T-helper 2 cell treated with Interferon-gamma antibody and Interleukin-4, amounts not matched to agents 100 ng/mL and 5 ng/mL, for 36 hours (primary cell): ENCODE data around the gene AGPAT3. TPM values are rescaled to one million over a fixed set of nuclear protein-coding genes. Genes with fewer than 3 reads are reported as not detected.
"Not testable (repeated sequence)": the region's sequence is repeated elsewhere in the genome, so short reads cannot be mapped to it uniquely, and the experiment has no call there.

Experiments used
- intact Hi-C: fragments of 100-400 bp; cut with micrococcal nuclease; formaldehyde crosslinking; loops from one replicate; pipeline ENCODE4 v1.15.1; 2023
- total RNA-seq: library from RNA; stranded (reverse); gene quantifications from 2 replicates; pipeline ENCODE4 v1.2.3, GENCODE V29; 2022

The AGPAT3 gene
- total RNA-seq, 1 donor from 2014 or later: 126 TPM

DNA sequence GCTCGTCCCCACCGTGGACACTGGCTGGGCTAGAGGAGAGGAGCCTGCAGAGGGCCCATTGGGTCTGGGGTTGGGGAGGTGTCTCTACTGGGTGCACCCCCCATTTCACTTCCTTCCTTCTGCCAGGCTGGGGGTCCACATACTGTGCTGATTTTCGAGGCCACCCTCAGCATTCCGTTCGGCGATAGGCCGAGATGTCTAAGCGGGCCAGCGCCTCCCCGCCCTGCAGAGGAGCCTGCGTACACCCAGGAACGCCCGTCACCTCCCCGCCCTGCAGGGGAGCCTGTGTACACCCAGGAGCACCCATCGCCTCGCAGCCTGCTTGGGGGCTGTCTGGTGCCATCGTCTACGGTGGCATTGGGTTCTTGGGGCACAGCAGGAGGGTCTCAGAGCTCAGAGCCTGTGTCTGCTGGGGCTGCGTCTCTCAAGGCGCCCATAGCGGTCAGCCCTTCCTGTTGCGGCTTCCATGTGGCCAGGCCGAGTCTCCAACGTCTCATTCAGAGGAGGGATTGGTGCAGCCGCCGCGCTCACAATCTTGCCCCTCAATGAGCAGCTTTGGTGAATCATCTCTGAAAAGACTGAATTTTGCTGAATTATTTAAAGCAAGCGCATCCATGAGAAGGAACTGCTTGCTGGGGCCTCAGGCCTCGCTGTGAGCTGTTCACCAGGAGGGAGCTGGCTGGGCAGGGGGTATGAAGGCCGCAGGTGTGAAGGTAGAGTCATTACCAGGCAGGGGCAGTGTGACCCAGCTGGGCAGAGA is 30.7 kb upstream of the AGPAT3 start:
- intact Hi-C loops: no loop called here

DNA sequence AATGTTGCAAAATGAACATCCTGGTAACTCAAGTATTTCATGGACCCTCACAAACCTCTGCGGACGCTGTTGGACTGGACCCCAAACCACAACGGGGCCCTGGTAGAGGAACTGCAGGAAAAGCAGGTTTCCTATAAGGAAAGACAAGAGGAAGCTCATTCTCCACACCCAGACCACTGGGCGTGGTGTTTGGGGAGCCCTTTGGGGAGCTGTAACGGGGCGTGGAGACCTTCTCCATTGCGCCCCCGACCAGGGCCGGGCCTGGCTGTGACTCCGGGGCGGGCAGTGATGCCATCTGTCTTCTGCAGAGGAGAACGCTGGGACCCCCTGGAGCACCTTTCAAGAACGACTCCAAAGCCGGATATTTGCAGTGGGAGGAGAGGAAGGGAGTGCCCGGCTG is 30.0 kb upstream of the AGPAT3 start:
- intact Hi-C loops: no loop called here

DNA sequence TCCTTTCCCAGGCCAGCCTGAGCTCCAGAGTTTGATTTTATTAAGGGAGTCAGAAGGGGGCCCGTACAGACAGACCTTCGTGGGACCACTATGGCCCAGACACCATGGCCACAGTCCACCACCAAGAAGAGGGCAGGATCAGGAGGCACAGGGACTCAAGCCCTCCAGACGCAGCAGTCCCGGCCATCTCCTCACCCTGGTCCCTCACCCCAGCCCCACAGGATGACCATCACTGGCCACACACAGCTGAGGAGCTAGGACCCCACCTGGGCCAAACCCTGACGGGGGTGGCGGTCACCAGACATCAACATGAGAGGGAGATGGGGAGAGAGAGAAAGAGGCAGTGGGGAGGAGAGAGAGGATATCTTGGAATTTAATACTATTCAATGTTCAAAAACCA is 29.2 kb upstream of the AGPAT3 start:
- intact Hi-C loops: no loop called here

DNA sequence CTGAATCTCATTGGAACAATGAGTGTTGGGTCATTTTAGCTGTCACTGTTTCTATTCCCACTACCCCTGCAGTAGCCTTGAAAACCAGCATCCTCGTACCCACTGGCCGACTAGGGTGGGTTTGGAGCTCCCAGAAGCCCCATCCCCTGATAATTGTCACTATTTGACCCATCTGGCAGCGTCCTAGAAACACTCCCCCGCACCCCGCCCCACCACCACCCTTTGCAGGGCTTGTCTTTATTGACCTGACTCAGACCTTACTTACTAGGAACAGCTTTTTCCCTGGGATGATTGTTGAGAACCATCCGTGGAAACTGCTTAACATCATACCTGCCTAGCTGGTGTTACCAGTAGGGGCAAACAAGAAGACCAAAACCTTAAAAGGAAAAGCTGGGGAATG is 28.4 kb upstream of the AGPAT3 start:
- intact Hi-C loops: no loop called here

DNA sequence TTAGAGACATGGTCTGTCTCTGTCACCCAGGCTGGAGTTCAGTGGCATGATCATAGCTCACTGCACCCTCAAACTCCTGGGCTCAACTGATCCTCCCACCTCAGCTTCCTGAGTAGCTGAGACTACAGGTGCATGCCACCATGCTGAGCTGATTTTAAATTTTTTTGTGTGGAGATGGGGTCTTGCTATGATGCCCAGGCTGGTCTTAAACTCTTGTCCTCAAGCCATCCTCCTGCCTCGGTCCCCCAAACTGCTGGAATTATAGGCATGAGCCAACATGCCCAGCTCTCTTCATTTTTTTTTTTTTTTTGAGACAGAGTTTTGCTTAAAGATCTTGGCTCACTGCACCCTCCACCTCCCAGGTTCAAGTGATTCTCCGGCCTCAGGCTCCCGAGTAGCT is 24.8 kb upstream of the AGPAT3 start:
- intact Hi-C loops: no loop called here

DNA sequence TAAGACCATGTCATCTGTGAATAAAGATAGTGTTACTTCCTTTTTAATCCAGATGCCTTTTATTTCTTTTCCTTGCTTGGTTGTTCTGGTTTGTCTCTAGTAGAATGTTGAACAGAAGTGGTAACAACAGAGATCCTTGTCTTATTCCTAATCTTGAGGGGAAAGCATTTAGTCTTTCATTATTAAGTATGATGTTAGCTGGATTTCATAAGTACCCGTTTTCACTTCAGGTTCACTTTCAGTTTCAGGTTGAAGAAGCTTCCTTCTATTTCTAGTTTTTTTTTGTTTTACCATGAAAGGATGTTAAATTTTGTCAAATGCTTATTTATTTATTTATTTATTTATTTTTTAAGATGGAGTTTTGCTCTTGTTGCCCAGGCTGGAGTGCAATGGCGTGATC is 22.3 kb upstream of the AGPAT3 start:
- intact Hi-C loops: loop anchor here (1.0 kb wide), 1 partner anchor 13 kb away; no protein-coding TSS in a partner anchor

DNA sequence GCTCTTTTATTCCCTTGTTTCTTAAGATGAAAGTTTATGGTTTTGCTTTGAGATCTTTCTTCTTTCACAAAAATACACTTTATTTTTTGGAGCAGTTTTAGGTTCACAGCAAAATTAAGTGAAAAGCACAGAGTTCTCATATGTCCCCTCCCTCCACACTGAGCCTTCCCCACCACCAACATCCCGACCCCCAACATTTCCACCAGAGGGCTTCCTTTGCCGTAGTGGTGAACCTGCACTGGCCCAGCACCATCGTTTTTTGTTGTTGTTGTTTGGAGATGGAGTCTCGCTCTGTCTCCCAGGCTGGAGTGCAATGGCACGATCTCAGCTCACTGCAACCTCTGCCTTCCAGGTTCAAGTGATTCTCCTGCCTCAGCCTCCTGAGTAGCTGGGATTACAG is 20.1 kb upstream of the AGPAT3 start:
- intact Hi-C loops: not testable (repeated sequence)

DNA sequence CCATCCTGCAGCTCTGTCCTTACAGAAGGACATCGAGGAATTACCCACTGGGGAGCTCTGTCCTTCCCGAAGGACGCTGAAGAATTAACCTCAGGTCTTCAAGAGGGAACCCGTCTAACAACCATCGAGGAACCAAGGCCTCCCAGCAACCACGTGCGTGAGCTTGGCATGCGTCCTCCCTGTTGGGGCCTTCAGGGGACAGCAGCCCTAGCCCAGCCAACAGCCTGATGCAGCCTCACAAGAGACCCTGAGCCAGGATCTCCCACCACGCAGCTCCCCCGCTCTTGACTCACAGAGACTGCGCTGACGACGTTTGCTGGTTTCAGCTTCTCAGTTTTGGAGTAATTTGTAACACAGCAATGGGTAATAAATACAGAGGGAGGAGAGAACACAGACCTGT is 19.6 kb upstream of the AGPAT3 start:
- intact Hi-C loops: no loop called here

DNA sequence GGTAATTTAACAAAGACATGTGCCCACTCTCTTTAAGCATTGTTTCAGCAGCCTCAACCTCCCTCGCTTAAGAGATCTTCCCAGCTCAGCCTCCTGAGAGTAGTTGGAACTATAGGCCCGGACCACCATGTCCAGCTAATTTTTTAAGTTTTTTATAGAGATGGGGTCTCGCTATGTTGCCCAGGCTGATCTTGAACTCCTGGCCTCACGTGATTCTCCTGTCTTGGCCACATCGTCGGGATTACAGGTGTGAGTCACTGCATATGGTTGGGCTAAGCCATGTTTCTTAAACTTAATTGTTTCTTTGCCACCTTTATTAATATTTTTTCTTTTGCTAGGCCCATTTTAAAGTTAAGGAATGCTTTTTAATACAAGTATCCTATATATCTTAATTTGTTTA is 18.6 kb upstream of the AGPAT3 start:
- intact Hi-C loops: no loop called here

DNA sequence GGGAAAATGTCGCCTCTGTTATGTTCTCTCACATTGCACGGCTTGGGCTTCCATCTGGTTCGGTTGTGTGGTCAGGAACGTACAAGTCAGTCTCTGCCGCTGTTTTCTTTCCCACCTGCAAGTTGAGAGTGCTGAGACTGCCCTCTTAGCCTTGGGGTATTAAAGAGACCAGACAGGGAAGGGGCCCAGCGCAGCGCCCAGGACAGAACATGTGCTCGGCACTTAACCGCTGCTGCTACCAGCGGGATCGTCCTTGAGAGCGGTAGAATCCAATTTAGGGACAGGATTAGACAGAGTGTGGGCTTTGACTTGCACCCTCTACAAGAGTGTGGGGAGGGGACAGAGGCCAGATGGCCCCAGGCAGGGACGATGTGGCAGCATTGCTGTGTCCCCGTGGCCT is 17.7 kb upstream of the AGPAT3 start:
- intact Hi-C loops: no loop called here

DNA sequence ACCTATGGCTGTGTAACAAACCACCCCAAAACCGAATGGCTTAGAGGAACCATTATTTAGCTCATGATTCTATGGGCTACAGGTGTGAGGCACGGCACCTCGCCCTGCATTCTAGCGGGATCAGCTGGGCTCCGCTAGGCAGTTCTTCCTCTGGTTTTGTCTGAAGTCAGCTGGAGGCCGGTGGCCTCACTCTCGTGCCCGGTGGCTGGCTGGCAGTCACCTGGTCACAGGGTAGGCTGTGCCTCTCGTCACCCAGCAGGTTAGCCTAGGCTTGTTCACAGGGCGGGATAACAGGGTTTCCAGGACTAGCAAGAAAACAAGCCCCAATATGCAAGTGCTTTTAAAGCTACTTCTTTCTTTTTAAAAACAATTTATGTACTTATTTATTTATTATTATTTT is 16.3 kb upstream of the AGPAT3 start:
- intact Hi-C loops: no loop called here

DNA sequence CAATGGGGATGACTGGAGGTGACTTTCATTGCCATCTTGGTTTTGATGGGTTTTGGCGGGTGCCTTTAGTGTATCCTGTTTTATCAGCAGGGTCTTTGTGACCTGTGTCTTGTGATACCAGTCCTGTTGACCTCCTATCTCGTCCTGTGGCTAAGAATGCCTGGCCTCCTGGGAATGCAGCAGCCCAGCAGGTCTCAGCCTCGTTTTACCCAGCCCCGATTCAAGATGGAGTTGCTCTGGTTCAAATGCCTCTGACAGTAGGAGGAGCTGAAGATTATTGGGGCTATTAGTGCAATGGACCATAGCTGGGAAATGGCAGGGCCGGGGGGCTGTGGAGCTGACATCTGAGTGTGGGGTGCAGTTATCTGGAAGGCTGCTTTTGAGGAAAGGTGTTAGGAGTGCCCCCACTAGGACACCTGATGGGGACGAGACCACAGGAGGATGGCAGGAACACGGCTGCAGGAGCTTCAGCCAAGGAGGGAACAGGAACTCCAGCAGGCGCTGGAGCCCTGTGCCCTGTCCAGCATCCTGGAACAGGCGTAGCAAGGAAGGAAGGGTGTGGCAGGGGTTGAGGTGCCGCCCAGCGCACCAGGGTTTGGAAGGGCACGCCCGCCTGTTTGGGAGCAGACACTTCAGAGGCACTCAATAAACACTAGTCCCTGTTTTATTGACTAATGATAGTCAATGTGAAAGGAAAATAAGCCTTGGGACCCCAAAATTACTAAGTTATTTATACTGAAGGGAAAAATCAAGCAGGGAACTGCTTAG is 15.3 kb upstream of the AGPAT3 start:
- intact Hi-C loops: no loop called here

DNA sequence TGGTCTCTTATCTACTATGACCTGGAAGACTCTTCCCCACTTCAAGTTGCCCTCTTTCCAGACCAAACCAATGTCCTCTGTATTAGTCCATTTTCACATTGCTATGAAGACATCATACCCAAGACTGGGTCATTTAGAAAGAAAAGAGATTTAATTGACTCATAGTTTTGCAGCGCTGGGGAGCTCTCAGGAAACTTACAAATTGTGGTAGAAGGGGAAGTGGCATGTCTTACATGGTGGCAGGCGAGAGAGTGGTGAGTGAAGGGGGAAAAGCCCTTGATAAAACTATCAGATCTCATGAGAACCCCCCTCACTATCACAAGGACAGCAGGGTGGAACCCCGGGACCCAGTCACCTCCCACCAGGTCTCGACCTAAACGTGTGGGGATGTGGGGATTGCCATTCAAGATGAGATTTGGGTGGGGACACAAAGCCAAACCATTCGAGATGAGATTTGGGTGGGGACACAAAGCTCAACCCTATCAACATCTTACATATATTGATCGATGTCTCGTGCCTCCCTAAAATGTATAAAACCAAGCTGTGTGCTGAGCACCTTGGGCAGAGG is 14.2 kb upstream of the AGPAT3 start:
- intact Hi-C loops: no loop called here

DNA sequence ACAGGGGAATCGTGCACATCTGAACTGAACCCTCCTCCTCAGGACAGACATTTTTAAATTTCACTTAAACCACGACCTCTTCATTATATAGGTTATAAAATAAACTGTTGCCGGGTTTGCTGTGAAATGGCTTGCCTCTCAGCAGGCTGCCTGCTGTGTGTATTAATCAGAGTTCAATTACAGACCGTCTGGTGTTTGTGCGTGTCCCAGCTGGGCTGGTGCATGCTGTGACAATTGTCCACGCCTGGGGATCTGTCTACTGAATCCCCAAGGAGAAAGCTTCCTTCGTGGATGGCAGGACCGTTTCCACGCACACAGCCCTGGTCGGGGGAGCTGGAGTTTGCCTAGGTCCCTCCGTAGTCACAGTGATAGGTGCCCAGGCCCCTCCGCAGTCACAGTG is 13.4 kb upstream of the AGPAT3 start:
- intact Hi-C loops: no loop called here

DNA sequence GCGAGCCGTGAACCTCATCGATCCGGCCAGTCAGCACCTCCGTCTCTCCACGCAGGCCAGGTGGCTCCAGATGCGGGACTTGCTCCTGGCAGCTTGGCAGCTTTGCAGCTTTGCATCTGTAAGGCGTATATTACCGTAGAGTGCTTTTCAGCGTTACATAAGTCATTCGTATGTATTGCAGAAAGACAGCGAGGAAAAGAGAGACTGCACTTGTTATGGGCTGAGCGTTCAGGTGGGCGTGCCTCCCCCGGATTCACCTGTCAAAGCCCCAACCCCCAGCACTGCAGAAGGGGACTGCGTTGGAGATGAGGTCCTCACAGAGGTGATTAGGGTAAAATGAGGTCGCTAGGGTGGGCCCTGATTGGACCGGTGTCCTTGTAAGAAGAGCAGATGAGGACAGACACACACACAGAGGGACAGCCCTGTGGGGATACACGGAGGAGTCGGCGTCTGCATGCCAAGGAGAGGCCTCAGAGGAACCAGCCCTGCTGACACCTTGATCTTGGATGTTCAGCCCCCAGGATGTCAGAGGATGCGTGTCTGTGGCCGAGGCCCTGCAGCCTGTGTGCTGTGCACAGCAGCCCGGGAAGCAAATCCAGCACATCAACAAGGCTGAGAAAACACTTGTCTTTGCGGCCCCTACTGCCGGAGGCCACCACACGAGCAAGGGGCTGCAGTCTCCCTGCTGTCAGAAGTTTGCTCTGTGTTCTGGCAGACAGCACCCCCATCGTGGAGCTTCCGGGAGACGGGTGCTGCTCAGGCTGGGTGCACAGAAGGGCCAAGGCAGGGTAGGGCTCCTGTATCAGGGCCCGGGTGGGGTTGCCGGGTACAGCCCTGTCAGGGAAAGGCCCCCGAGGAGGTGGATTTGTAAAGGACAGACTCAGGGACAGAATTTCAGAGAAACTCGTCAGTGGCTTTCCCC is 10.9 kb upstream of the AGPAT3 start:
- intact Hi-C loops: no loop called here

DNA sequence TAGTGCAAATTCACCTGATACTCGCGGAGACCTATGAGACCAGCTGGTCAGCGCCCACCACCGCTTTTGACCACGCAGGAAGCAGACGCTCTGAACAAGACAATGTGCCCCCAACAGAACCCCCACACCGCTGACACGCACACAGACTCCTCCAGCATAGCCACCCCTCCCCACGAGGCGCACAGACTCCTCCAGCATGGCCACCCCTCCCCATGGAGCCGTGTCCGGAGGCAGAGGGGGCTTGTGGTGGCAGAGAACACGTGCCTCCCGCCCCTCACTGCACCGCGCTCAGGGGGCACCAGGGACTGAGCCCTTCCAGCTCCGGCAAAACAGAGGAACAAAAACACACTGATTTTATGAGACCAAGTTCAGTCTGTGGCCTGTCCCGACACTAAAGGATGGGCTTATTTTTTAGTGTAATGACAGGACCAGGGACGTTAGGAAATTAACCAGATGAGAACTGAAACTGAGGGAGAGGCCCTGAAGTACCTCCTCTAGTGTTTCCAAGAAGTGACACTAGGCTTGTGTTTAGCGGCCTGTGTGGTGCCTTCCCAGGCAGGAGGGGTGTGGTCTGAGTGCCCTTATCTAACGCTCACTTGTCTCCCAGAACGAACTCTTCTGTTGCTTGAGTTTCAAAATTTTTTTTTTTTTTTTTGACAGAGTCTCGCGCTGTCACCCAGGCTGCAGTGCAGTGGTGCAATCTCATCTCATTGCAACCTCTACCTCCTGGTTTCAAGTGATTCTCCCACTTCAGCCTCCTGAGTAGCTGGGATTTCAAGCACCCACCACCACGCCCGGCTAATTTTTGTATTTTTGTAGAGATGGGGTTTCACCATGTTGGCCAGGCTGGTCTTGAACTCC is 10.0 kb upstream of the AGPAT3 start:
- intact Hi-C loops: loop anchor here (1.0 kb wide), 2 partner anchors 11 to 13 kb away; no protein-coding TSS in a partner anchor

DNA sequence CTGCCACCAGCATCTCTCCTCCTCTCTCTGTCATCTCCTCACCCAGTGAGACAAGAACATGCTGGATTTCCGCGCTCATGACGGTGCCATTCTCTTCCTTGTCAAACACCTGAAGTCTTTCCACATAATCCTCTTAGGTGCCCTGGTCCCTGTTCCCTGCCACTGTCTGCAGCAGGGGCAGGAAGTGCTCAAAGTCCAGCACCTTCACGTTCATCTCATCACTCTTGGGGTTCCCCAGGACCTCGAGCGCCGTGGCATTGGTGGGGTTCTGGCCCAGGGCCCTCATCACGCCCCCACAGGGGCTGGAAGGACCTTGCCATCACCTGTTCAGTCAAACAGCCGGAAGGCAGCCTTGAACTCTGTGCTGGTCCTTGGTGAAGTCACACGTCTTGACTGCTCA is 9.1 kb upstream of the AGPAT3 start:
- intact Hi-C loops: loop anchor here (1.0 kb wide), 2 partner anchors 10 to 14 kb away; no protein-coding TSS in a partner anchor

DNA sequence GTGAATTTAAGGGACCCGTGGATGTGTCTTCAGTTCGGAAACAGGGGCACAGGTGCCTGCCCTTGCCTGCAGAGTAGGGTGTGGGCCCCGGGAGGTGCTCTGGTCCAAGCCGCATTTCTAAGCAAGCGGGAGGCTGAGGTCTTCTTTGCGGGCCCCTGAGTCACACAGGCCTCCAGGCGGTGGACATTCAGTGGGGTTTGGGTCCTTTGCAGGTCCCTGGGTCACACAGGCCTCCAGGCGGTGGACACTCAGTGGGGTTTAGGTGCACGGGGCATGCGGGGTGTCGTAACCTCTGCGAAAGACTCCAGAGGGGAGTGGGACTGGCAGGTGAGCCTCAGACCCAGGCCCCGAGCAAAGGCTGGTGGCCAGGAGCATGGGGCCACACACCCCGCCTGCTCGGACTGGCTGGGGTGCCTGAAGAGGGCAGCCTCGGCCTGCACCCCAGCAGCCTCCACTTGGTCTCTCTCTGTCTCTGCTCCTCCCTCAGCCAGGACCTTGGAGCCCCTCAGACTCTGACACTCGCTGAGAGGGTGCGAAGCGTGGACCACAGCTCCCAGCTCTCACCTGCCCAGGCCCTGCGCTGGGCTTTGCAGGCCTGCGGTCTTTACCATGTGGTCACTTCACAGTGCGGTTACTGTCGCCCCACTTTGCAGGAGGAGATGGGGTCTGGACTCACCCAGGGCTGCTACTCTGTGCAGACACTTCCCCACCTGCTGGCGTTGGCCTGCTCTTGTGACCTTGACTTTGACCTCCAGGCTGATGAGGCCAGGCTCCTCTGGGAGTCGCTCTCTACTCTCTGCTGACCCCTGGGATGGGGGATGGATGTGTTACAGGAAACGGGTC is 6.0 kb upstream of the AGPAT3 start:
- intact Hi-C loops: no loop called here

DNA sequence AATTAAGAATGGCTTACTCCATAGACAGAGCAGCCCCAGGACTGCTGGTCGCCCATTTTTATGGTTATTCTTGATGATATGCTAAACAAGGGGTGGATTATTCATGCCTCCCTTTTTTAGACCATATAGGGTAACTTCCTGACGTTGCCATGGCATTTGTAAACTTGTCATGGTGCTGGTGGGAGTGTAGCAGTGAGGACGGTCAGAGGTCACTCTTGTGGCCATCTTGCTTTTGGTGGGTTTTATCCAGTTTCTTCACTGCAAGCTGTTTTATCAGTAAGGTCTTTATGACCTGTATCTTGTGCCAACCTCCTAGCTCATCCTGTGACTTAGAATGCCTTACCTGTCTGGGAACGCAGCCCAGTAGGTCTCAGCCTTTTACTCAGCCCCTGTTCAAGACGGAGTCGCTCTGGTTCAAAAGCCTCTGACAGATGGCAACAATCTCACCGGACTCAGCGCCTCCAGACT is 5.2 kb upstream of the AGPAT3 start:
- intact Hi-C loops: no loop called here
